ENCODE measurements around the gene COQ5.
A peak's percentile ranks its signal among the peaks of the same experiment; 100 is the strongest.

The COQ5 gene

GRCh38 chr12:120483621-120484020 lies 45.3 kb downstream of the COQ5 start:
- no peak for DNase-seq (ENCODE audit: low read depth)

- no peak for DNase-seq (ENCODE audit: low read depth)
These were observed 47.8 kb downstream of the COQ5 start for GRCh38 chr12:120481022-120481767.

GRCh38 chr12:120480211-120480610 lies 48.7 kb downstream of the COQ5 start:
- DNase-seq (ENCODE audit: low read depth), result no peak

GRCh38 chr12:120479458-120479857 lies 49.5 kb downstream of the COQ5 start:
- DNase-seq (ENCODE audit: low read depth), result no peak

- no peak for DNase-seq (ENCODE audit: low read depth)
These were observed 53.3 kb downstream of the COQ5 start for GRCh38 chr12:120475643-120476042.

GRCh38 chr12:120474616-120474960 lies 54.4 kb downstream of the COQ5 start:
- no peak for DNase-seq (ENCODE audit: low read depth)

- DNase-seq (ENCODE audit: low read depth), result no peak
These were observed 54.9 kb downstream of the COQ5 start for GRCh38 chr12:120473807-120474615.

- DNase-seq (ENCODE audit: low read depth), result no peak
These were observed 56.4 kb downstream of the COQ5 start for GRCh38 chr12:120472521-120472920.

GRCh38 chr12:120470150-120470784 lies 58.7 kb downstream of the COQ5 start:
- DNase-seq (ENCODE audit: low read depth), result no peak

GRCh38 chr12:120469450-120470149 lies 59.4 kb downstream of the COQ5 start, which contains the start of gene SRSF9:
TSS of gene SRSF9 (minus strand) at chr12:120469748. CDS start at chr12:120469609, 139 bp downstream.
- DNase-seq (ENCODE audit: low read depth), result peak; percentile 93

GRCh38 chr12:120468821-120469449 lies 60.0 kb downstream of the COQ5 start:
- peak; percentile 26 for DNase-seq (ENCODE audit: low read depth)

GRCh38 chr12:120468325-120468820 lies 60.6 kb downstream of the COQ5 start:
- DNase-seq (ENCODE audit: low read depth), result no peak

GRCh38 chr12:120467439-120467838 lies 61.5 kb downstream of the COQ5 start:
- no peak for DNase-seq (ENCODE audit: low read depth)

GRCh38 chr12:120466560-120467315 lies 62.2 kb downstream of the COQ5 start:
- no peak for DNase-seq (ENCODE audit: low read depth)

GRCh38 chr12:120465756-120466155 lies 63.2 kb downstream of the COQ5 start:
- no peak for DNase-seq (ENCODE audit: low read depth)

GRCh38 chr12:120463712-120464111 lies 65.2 kb downstream of the COQ5 start:
- DNase-seq (ENCODE audit: low read depth), result no peak

GRCh38 chr12:120462099-120462640 lies 66.8 kb downstream of the COQ5 start:
- DNase-seq (ENCODE audit: low read depth), result no peak

GRCh38 chr12:120460157-120460556 lies 68.8 kb downstream of the COQ5 start:
- DNase-seq (ENCODE audit: low read depth), result no peak

GRCh38 chr12:120457133-120457532 lies 71.8 kb downstream of the COQ5 start:
- no peak for DNase-seq (ENCODE audit: low read depth)

- no peak for DNase-seq (ENCODE audit: low read depth)
These were observed 73.7 kb downstream of the COQ5 start for GRCh38 chr12:120455302-120455701.

GRCh38 chr12:120453977-120454376 lies 75.0 kb downstream of the COQ5 start:
- DNase-seq (ENCODE audit: low read depth), result no peak

Data from stimulated activated CD8-positive, alpha-beta memory T cell treated with anti-CD3 and anti-CD28 coated beads, Interleukin-7, amount 100 ng/mL, for 24 hours (primary cell).